C4-2B (cell line): ENCODE data around the gene PDCD10.

Source experiments
- ZFX ChIP-seq: fragments of 450-650 bp; IDR thresholded peaks from 2 replicates; pipeline ENCODE4 v1.6.1; 2017
- TF ChIP-seq, protein P1 (sequence below): fragments of 450-650 bp; conservative IDR thresholded peaks from 2 replicates; pipeline ENCODE4 v1.5.1; 2017; ENCODE audit warnings: mild to moderate bottlenecking

DNA sequence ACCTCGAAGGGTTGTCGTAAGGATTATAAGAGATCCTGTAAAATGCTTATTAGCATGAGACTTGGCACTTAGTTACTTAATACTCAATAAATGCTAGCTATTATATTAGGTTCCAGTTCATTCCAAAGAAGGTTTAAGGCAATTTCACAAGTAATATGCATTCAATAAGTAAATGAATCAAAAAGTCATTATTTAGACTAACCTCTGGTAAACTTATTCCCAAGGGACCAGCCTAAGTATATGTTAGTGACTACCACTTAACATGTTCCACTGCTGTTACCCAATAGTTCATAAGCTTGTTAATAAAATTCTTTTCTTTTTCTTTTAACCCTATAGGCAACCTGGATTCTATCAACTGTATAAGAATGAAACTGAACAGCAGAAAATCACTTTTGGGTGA is 5.1 kb downstream of the PDCD10 start:
- TF ChIP-seq, protein P1, sequence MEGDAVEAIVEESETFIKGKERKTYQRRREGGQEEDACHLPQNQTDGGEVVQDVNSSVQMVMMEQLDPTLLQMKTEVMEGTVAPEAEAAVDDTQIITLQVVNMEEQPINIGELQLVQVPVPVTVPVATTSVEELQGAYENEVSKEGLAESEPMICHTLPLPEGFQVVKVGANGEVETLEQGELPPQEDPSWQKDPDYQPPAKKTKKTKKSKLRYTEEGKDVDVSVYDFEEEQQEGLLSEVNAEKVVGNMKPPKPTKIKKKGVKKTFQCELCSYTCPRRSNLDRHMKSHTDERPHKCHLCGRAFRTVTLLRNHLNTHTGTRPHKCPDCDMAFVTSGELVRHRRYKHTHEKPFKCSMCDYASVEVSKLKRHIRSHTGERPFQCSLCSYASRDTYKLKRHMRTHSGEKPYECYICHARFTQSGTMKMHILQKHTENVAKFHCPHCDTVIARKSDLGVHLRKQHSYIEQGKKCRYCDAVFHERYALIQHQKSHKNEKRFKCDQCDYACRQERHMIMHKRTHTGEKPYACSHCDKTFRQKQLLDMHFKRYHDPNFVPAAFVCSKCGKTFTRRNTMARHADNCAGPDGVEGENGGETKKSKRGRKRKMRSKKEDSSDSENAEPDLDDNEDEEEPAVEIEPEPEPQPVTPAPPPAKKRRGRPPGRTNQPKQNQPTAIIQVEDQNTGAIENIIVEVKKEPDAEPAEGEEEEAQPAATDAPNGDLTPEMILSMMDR = no peak
- no peak for TF ChIP-seq ZFX
